ENCODE data around the gene CLCN7. TPM values are rescaled to one million over a fixed set of nuclear protein-coding genes. Genes with fewer than 3 reads are reported as not detected.

CLCN7 gene
- total and polyA plus RNA-seq, 9 donors: 16.3 to 70.9 (median 54.4) TPM

GRCh38 chr16:1459967-1460366, 14.9 kb downstream of the CLCN7 start:
- no peaks in the 10 kb centered on the region for H3K9me3 ChIP-seq
- no peak overlapping the region for H3K27ac ChIP-seq
- intact Hi-C loops (cut with DNase I): no loop called here
- H3K27me3 ChIP-seq: no peaks in the 10 kb centered on the region
- H3K4me3 ChIP-seq: no peak overlapping the region
- 74 to 76% (median 75%) methylated on average over 10 of the region's 10 CpGs for WGBS, 3 donors
- TF ChIP-seq CTCF (IDR thresholded peaks at IDR 0.05) (no peak), EP300 (IDR thresholded peaks at IDR 0.05) (no peak), POLR2A (IDR thresholded peaks at IDR 0.05) (no peak)
- DNase-seq: no peak
- no peaks in the 10 kb centered on the region for H3K36me3 ChIP-seq
- H3K4me1 ChIP-seq (ENCODE audit: insufficient read depth): no peaks in the 10 kb centered on the region

GRCh38 chr16:1458977-1459341, 15.9 kb downstream of the CLCN7 start:
- Histone ChIP-seq H3K4me3 (no peak overlapping the region), H3K36me3 (no peaks in the 10 kb centered on the region), H3K27me3 (no peaks in the 10 kb centered on the region), H3K9me3 (no peaks in the 10 kb centered on the region), H3K27ac (no peak overlapping the region), H3K4me1 (ENCODE audit: insufficient read depth) (no peaks in the 10 kb centered on the region)
- WGBS, 3 donors: 70 to 72% (median 72%) methylated on average over 12 to 14 of the region's 14 CpGs
- intact Hi-C loops (cut with DNase I): no loop called here
- no peak for TF ChIP-seq POLR2A (IDR thresholded peaks at IDR 0.05)
- TF ChIP-seq EP300 (IDR thresholded peaks at IDR 0.05): no peak
- no peak for TF ChIP-seq CTCF (IDR thresholded peaks at IDR 0.05)
- no peak for DNase-seq

- Histone ChIP-seq H3K4me1 (ENCODE audit: insufficient read depth) (no peaks in the 10 kb centered on the region), H3K4me3 (no peak overlapping the region), H3K9me3 (no peaks in the 10 kb centered on the region), H3K27ac (no peak overlapping the region), H3K27me3 (no peaks in the 10 kb centered on the region), H3K36me3 (no peaks in the 10 kb centered on the region)
- WGBS, 3 donors: 91 to 95% (median 91%) methylated on average over 25 to 26 of the region's 26 CpGs
- TF ChIP-seq CTCF (IDR thresholded peaks at IDR 0.05) (no peak), POLR2A (IDR thresholded peaks at IDR 0.05) (no peak), EP300 (IDR thresholded peaks at IDR 0.05) (no peak)
- intact Hi-C loops (cut with DNase I): no loop called here
- DNase-seq: no peak
Observed at GRCh38 chr16:1458336-1458976, 16.4 kb downstream of the CLCN7 start.

GRCh38 chr16:1457489-1458245, 17.2 kb downstream of the CLCN7 start:
- intact Hi-C loops (cut with DNase I): no loop called here
- H3K4me1 ChIP-seq (ENCODE audit: insufficient read depth): no peaks in the 10 kb centered on the region
- no peaks in the 10 kb centered on the region for H3K27me3 ChIP-seq
- 90 to 92% (median 92%) methylated on average over 35 to 42 of the region's 42 CpGs for WGBS, 3 donors
- no peak overlapping the region for H3K4me3 ChIP-seq
- no peaks in the 10 kb centered on the region for H3K36me3 ChIP-seq
- H3K27ac ChIP-seq: no peak overlapping the region
- no peak for TF ChIP-seq CTCF (IDR thresholded peaks at IDR 0.05)
- no peak for TF ChIP-seq POLR2A (IDR thresholded peaks at IDR 0.05)
- TF ChIP-seq EP300 (IDR thresholded peaks at IDR 0.05): no peak
- no peaks in the 10 kb centered on the region for H3K9me3 ChIP-seq
- no peak for DNase-seq

Data from ovary (tissue), 9 donors.